GM10248 (cell line): ENCODE data around the gene GNG2.

ENCODE experiments used
- CTCF ChIA-PET: fragments of 300-600 bp; sonication (Branson Sonifier 250); formaldehyde crosslinking; extraction: SDS; loops from one replicate; lab custom pipeline; 2021; ENCODE audit warnings: antibody characterized with exemption; lab: Yijun Ruan, JAX
- POLR2A ChIA-PET: fragments of 350-650 bp; sonication (Branson Sonifier 250); formaldehyde crosslinking; extraction: SDS; loops from one replicate; lab custom pipeline; 2020; ENCODE audit warnings: antibody characterized with exemption; lab: Yijun Ruan, JAX
- DNase-seq: peaks from one replicate; pipeline ENCODE4 v3.0.0; 2012; ENCODE audit errors: extremely low spot score
- CTCF ChIP-seq: IDR thresholded peaks from 2 replicates; pipeline ENCODE4 v1.5.1; 2012; ENCODE audit warnings: mild to moderate bottlenecking, low read depth; ENCODE audit errors: extremely low read depth, missing control alignments, control extremely low read depth

GNG2 gene

DNA sequence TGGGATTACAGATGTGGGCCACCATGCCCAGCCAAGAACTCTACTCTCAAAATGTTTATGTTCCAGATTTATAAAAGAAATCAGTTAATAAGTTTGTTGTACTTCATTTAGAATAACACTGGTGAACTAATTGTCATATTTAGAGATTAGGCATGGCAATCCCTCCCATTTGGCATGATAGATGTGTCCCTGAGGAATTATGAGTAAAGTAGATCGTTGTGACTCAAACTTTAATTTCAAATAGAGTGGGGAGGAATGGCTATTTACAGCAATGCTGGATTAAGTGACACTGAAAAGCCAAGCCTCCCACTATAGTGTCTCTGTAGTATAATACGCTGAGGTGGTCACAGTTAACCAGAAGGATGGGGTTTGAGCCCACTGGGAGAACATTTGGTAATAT, 89.6 kb downstream of the GNG2 start:
- CTCF ChIA-PET, result no interaction called here
- POLR2A ChIA-PET, result no interaction called here
- no peak for DNase-seq
- TF ChIP-seq CTCF, result no peak

GRCh38 chr14:51951656-51952055, 91.2 kb downstream of the GNG2 start:
- DNase-seq, result no peak
- ChIA-PET POLR2A (no interaction called here), CTCF (interaction anchor here (1.0 to 3.0 kb wide), 5 partner anchors 13 to 107 kb away, joined by 3 to 12 read pairs (median 4); no protein-coding TSS in a partner anchor)
- no peak for TF ChIP-seq CTCF

DNA sequence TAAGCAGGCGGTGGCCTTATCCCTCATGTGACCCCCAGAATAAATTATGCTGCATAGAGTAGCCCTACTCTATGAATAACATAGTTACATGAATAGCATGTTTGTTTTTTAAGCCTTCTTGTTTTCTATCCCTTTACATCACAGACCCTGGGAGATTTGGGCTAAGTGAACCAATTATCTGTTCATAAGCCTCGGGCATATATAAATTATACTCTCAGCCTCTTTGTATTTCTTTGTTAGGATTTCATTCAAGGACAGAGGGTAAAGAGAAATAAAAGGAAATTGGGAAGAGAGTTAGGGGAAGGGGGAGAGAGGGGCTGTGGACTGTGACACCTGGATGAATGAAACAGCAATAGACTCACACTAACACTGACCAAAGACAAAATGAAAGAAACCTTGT, 93.6 kb downstream of the GNG2 start:
- TF ChIP-seq CTCF, result no peak
- POLR2A ChIA-PET, result no interaction called here
- DNase-seq, result no peak
- CTCF ChIA-PET, result interaction anchor here (0.7 to 3.0 kb wide), 3 partner anchors 15 to 125 kb away, joined by 3 to 12 read pairs (median 5); no protein-coding TSS in a partner anchor

GRCh38 chr14:51954657-51955056, 94.2 kb downstream of the GNG2 start:
- ChIA-PET CTCF (interaction anchor here (0.7 to 1.7 kb wide), 2 partner anchors 15 to 126 kb away, joined by 3 to 5 read pairs; no protein-coding TSS in a partner anchor), POLR2A (no interaction called here)
- no peak for DNase-seq
- TF ChIP-seq CTCF, result peak; percentile 5

- DNase-seq, result no peak
- ChIA-PET CTCF (interaction anchor here (0.7 to 1.2 kb wide), 3 partner anchors 21 to 74 kb away, joined by 3 to 7 read pairs (median 3); no protein-coding TSS in a partner anchor), POLR2A (no interaction called here)
- no peak for TF ChIP-seq CTCF
Observed at GRCh38 chr14:51957950-51958349, 97.5 kb downstream of the GNG2 start.

DNA sequence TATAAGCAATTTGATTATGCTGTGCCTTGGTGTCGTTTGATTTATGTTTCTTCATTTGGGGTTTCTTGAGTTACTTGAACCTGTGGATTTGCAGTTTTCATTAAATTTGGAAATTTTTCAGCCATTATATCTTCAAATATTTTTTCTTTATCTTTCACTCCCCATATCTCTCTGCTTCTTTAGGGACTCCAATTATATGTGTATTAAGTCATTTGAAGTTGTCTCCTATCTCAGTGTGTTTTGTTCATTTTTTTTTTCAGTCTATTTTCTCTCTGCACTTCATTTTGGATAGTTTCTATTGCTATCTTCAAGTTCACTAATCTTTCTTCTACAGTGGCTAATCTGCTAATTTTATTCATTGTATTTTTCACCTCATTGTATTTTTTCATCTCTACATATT, 99.5 kb downstream of the GNG2 start:
- ChIA-PET POLR2A (no interaction called here), CTCF (interaction anchor here (1.1 to 1.2 kb wide), 2 partner anchors 19 to 53 kb away, joined by 3 read pairs; no protein-coding TSS in a partner anchor)
- DNase-seq, result no peak
- TF ChIP-seq CTCF, result no peak

DNA sequence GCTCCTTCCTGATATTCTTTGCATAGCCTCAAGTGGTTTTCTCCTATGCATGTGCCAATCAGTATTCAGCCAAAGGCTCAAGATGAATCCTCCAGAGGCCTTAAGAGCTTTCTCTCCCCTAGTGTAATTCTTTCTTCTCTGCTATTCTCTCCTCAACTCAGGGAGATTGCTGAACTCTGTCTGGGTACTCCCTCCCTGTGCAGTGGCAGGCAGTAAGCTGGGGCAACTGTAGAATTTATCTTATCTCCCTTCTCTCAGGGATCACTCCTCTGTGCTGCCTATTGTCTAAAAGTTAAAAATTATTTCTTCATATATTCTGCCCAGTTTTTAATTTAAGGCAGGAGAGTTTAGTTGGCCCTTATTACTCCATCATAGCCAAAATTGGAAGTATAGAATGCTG, 100.5 kb downstream of the GNG2 start:
- DNase-seq, result no peak
- ChIA-PET CTCF (interaction anchor here (1.6 kb wide), 1 partner anchor 18 kb away, joined by 5 read pairs; no protein-coding TSS in a partner anchor), POLR2A (no interaction called here)
- no peak for TF ChIP-seq CTCF
